ENCODE data around the gene APP. TPM values are rescaled to one million over a fixed set of nuclear protein-coding genes. Genes with fewer than 3 reads are reported as not detected.

The APP gene
- total and polyA plus RNA-seq, 2 of the 13 experiments (the other 11 are each of a cell fraction or from before 2014, with no cell fraction given), result 70.6 to 262 TPM

GRCh38 chr21:25845729-25846256 is 324.8 kb downstream of the APP start:
- Histone ChIP-seq H3K79me2 (ENCODE audit: insufficient read depth, low read length) (no peaks in the 10 kb centered on the region), H4K20me1 (ENCODE audit: insufficient read depth, low read length) (no peaks in the 10 kb centered on the region), H3K9me3 (ENCODE audit: low read length) (no peaks in the 10 kb centered on the region), H3K27me3 (ENCODE audit: control insufficient read depth in 1 of 2, insufficient read depth in 2 of 2, low read length in 2 of 2) (peaks cover 0 to 7% of the 10 kb centered on the region in 2 experiments; a peak in 1 of 5 replicates), H3K4me2 (ENCODE audit: low read depth, low read length) (no peak overlapping the region), H3K4me3 (replicated peaks in 1 of 3; ENCODE audit: insufficient read depth in 1 of 3, low read depth in 2 of 3, low read length in 3 of 3) (no peak overlapping the region), H2AFZ (ENCODE audit: low read length) (no peak overlapping the region), H3K9ac (ENCODE audit: insufficient read depth, low read depth, low read length) (no peak overlapping the region), H3K36me3 (replicated peaks in 1 of 2; ENCODE audit: control insufficient read depth in 1 of 2, insufficient read depth in 2 of 2, low read length in 2 of 2) (no peaks in the 10 kb centered on the region), H3K4me1 (ENCODE audit: insufficient read depth, low read length) (no peaks in the 10 kb centered on the region), H3K27ac (ENCODE audit: extremely low read length, insufficient read depth, low read length) (no peak overlapping the region)
- POLR2A ChIA-PET, result no interaction called here
- DNase-seq (ENCODE audit: low spot score), result no peak
- CTCF ChIA-PET (ENCODE audit: low intra/inter-chr PET ratio, low total read pairs), result no interaction called here
- WGBS (ENCODE audit: low lambda C conversion rate), result 23% methylated on average over 5 of the region's 5 CpGs
- BruUV-seq (replicated peaks), result no TSS peak
- in situ Hi-C loops (cut with HindIII; ENCODE audit: extremely low pct_ligation_motif_present, low pct_unique_long_range_greater_than_20kb) (no loop called here), intact Hi-C loops (cut with micrococcal nuclease; ENCODE audit: unreplicated experiment) (no loop called here)
- no peak for FAIRE-seq
- ATAC-seq, result no peak
- TF ChIP-seq RXRB (CRISPR knock-in tag; IDR thresholded peaks at IDR 0.05; ENCODE audit: borderline replicate concordance) (no peak), DRAP1 (CRISPR knock-in tag; IDR thresholded peaks at IDR 0.05) (no peak), NPAS2 (CRISPR knock-in tag; IDR thresholded peaks at IDR 0.05; ENCODE audit: borderline replicate concordance) (no peak), ZNF207 (IDR thresholded peaks at IDR 0.05; ENCODE audit: borderline replicate concordance) (no peak), ZNF639 (CRISPR knock-in tag; conservative IDR thresholded peaks at IDR 0.05) (no peak), SNAPC2 (CRISPR knock-in tag; IDR thresholded peaks at IDR 0.05) (no peak), TEAD2 (CRISPR knock-in tag; IDR thresholded peaks at IDR 0.05) (no peak), BRD4 (CRISPR knock-in tag; IDR thresholded peaks at IDR 0.05) (no peak), ZNF720 (CRISPR knock-in tag; IDR thresholded peaks at IDR 0.05) (no peak), KDM5A (IDR thresholded peaks at IDR 0.05; ENCODE audit: borderline replicate concordance, low read length) (no peak), IKZF4 (CRISPR knock-in tag; IDR thresholded peaks at IDR 0.05; ENCODE audit: borderline replicate concordance, low read depth, not compliant biosample characterization) (no peak), ZNF570 (CRISPR knock-in tag; IDR thresholded peaks at IDR 0.05; ENCODE audit: borderline replicate concordance) (no peak), ZFP91 (CRISPR knock-in tag; IDR thresholded peaks at IDR 0.05; ENCODE audit: borderline replicate concordance) (no peak), HNRNPUL1 (IDR thresholded peaks at IDR 0.05; ENCODE audit: low read depth, low read length) (no peak)

Data from HepG2 (cell line).